HG03432 (cell line): Measurements from ENCODE around the gene PSPC1.
"Not testable (repeated sequence)": the region's sequence is repeated elsewhere in the genome, so short reads cannot be mapped to it uniquely, and the experiment has no call there.

Experiments used
- ATAC-seq: cut with Tn5 transposase; IDR thresholded peaks from one replicate; pipeline ENCODE4 v1.9.1; 2021; ENCODE audit warnings: mild to moderate bottlenecking, moderate library complexity; ENCODE audit not compliant: unreplicated experiment

The PSPC1 gene, protein sequence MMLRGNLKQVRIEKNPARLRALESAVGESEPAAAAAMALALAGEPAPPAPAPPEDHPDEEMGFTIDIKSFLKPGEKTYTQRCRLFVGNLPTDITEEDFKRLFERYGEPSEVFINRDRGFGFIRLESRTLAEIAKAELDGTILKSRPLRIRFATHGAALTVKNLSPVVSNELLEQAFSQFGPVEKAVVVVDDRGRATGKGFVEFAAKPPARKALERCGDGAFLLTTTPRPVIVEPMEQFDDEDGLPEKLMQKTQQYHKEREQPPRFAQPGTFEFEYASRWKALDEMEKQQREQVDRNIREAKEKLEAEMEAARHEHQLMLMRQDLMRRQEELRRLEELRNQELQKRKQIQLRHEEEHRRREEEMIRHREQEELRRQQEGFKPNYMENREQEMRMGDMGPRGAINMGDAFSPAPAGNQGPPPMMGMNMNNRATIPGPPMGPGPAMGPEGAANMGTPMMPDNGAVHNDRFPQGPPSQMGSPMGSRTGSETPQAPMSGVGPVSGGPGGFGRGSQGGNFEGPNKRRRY

DNA sequence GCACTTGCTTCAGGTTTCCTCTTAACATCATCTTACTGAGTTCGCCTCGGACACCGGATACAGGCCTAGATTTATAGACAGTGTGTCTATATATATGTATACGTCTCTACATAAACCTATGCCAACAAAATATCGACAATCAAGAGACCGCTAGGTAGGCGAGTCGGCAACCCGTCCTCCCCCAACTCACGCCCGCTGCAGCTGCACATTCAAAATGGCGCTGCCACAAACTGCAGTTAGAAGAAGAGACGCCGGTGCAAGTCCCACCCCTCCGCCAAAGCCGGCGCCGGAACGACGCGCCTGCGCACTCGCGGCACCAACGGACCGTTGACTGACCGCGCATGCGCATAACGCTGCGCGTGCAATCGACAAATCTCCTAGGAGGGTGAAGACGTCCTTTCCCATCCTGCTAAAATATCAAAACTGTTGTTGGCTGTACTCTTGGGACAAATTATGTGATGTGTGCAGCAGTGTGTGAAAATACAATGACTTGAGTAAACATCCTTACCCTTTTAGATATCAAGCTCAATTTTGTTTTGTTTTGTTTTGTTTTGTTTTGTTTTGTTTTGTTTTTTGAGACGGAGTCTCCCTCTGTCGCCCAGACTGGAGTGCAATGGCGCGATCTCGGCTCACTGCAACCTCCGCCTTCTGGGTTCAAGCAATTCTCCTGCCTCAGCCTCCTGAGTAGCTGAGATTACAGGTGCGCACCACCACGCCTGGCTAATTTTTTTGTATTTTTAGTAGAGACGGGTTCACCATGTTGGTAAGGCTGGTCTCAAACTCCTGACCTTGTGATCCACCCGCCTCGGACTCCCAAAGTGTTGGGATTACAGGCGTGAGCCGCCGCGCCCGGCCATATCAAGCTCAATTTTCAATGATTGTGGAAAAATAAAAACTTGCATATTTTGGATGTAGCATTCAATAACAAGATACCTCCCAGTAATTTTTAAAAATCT lies at the start of gene PSPC1:
Gene PSPC1 (minus strand): TSS at position 219 of the 956 bp plus-strand sequence. CDS start 188 bp downstream, at position 31.
- peak; percentile 90 for ATAC-seq

DNA sequence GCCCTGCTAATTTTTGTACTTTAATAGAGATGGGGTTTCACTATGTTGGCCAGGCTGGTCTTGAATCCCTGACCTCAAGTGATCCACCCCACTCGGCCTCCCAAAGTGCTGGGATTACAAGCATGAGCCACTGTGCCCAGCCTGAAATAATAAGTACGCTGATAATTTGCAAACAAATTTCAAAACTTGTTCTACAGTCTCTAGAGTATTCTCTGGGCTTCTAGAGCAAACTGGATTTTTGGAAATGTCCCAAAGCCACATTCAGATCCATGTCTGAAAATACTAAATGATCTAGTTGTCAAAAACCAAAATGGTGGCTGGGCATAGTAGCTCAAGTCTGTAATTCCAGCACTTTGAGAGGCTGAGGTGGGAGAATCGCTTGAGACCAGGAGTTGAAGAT lies 39.9 kb upstream of the PSPC1 start:
- no peak for ATAC-seq

DNA sequence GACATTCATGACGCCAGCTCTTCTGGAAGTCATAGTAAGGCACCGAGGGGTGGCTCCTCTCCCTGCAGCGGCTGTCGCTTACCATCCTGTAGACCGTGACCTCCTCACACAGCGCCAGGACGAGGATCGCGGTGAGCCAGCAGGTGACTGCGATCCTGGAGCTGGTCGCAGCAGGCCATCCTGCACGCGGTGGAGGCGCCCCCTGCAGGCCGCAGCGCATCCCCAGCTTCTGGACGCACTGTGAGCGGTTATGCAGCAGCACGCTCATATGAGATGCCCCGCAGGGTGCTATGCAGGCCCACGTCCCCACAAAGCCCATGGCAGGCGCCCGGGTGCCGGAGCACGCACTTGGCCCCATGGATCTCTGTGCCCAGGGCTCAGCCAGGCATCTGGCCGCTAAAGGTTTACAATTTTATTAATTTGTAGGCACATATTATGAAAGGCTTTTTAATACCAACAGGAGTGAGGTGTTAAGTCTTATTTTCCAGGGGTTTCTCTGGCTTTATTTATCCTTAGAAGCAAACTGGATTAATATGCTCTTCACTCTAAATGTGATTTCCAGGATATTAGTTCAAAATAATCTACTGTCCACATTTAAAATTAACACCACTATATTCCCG lies 35.6 kb upstream of the PSPC1 start:
- no peak for ATAC-seq

DNA sequence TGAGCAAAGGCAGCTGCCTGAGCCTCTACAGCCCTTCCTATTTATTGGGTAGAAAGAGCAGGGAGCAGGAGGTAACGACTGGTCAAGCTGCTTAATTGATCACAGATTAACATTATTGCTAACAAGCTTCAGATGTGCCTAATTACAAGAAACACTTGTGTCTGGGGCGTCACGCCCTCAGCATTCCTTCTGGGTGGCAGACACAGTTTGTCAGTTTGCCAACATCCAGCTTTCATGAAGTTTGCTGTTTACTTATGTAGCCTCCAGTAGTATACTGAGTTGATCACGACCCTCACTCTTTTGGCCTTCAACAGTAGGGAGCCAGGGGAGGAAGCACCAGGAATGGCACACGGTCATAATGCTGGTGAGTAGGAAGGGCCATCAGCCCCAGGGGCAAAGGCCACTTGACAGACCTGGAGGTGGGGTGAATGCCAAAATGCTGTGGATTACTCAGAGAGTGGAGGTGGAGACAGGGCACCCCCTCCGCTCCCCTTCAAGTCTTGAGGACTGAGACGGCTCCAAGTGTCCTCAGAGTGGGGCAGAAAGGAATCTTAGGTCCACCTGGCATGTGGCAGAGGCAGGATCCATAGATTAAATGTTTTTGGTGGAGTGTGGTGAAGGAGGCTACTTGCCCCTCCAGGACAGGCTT lies 34.9 kb upstream of the PSPC1 start:
- ATAC-seq = no peak

DNA sequence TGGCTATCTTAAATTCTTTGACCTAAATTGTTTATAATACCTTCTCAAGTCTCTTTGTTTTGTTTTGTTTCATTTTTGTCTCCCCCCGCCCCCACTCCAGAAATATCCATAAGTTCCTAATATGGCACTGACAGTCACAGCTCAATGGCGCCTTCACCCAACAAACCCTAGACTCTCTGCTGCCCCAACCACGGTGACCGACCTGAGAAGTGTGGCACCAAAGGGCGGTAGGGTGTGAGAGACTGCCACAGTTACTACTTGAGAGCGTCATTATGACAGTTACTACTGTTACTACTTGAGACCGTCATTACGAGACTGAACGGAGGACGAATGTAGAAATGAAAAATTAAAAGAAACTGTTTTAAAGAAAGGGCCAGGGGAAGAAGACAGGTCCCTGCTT lies 34.4 kb upstream of the PSPC1 start:
- no peak for ATAC-seq

DNA sequence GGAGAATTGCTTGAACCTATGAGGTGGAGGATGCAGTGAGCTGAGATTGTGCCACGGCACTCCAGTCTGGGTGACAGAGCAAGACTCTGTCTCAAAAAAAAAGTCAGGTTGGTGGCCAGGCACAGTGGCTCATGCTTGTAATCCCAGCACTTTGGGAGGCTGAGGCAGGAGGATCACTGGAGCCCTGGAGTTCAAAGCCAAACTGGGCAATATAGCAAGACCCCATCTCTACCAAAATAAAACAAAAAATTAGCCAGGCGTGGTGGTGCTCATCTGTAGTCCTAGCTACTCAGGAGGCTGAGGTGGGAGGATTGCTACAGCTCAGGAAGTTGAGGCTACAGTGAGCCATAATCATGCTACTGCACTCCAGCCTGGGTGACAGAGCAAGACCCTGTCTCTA lies 33.1 kb upstream of the PSPC1 start:
- ATAC-seq = not testable (repeated sequence)

DNA sequence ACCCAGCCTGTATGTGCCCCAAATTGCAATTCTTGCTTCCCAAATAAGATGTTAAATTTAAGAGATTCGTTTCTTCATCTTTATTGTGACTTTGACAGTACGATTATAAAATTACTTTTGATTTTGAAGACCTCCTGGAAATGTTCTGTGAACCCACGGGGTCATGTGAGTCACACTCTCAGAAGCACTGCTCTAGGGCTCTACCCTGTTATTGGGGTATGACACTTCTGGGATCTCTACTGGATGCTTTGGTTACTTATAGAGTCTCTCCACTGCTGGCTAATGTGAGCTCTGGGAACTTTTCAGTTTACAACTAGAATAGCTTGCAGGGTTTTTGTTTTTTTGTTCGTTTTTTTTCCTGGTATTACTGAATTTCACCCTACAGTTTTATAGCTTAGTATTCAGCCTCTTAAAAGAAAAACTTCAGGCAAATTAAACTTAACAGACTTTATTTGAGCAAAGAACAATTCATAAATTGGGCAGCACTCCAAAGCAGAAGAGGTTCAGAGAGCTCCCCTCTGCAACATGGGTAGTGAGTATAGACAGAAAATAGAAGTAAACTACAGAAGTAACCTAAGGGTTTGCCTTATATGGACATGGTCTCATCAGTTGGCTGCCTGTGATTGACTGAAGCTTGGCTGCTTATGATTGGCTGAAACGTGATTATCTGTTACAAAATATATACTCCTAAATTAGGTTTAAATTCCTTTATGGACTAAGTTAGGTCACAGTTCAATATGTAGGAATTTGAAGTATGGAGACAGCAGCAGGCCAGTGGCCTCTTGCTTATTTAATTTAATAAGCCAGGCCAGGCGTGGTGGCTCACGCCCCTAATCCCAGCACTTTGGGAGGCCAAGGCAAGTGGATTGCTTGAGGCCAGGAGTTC lies 28.5 kb upstream of the PSPC1 start:
- no peak for ATAC-seq

DNA sequence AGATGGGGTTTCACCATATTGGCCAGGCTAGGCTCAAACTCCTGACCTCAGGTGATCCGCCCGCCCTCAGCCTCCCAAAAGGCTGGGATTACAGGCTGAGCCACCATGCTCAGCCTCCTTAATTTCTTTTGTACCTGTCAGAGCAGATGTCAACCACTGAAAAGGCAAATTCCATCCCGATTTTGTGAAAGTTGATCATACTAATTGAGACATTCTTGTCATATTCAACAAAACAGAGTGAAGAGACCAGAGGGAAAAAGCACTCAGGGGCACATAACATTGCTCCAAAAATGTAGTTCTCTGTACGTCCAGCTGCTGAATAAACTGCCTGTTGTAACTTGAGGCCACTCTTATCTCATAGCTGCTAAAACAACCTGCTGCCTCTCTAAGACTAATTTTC lies 27.4 kb upstream of the PSPC1 start:
- ATAC-seq = no peak

DNA sequence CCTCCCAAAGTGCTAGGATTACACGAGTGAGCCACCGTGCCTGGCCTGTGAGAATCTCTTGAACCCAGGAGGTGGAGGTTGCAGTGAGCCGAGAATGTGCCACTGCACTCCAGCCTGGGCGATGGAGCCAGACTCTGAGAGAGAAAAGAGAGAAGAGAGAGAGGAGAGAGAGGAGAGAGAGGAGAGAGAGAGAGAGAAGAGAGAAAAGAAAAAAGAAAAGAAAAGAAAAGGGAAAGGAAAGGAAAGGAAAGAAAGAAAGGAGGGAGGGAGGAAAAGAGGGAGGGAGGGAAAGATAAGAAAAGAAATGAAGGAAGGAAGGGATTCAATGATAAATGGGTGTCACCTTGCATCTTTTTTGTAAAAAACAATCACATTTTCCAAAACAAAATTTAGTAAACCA lies 23.0 kb upstream of the PSPC1 start:
- no peak for ATAC-seq

DNA sequence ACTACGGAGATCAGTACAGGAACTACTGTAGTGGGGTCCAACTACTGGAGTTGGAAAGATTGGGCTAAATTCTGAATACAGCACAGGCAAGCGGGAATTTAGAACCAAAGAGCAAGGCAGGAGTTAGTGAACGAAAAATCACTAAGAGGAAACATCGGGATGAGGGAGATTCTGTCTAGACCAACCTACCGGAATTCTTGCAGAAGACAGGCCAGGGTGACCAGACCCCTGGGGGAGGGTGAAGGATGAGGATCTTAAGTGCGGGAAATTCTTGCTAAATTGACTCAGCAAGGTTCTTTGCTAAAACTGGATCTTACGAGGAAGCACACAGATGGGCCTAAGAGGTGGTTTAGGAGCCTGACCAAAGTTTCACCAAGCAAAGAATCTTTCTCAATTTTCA lies 13.2 kb upstream of the PSPC1 start:
- ATAC-seq = no peak

DNA sequence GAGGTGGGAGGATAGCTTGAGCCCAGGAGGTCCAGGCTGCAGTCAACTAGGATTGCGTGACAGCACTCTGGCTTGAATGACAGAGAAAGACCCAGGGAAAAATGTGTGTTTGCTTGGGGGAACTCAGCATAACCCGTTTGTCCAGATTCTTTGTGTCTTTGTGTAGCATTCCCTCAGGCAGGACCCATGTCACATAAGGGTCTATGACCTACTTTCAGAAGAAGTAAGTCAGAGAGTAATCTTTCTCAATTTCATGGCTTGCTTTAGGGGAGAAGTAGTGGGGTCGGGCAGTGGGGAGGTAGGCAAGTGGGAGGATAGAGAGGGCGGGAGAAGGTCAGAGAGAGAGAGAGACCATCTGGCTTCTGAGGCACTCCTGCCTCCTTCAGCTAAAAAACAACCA lies 11.9 kb upstream of the PSPC1 start:
- no peak for ATAC-seq

DNA sequence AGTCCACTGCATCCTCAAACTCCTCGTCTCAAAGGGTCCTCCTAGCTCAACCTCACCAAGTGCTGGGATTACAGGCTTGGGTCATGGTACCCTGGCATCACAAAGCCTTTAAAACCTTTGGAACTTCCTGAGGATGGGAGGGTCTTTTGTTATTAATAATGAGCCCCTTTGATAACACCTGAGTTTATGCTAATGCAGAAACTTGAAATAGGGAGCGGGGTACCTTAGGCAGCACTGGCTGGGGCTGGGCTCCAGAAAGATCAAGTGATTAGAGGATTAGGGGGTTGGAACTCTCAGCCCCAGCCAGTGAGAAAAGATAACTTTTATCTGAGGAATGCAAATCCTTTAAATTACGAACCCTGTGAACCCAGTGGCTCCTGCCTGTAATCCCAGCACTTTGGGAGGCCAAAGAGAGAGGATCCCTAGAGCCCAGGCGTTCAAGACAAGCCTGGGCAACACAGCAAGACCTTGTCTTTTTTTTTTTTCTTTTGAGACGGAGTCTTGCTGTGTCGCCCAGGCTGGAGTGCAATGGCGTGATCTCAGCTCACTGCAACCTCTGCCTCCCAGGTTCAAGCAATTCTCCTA lies 9.3 kb upstream of the PSPC1 start:
- no peak for ATAC-seq

DNA sequence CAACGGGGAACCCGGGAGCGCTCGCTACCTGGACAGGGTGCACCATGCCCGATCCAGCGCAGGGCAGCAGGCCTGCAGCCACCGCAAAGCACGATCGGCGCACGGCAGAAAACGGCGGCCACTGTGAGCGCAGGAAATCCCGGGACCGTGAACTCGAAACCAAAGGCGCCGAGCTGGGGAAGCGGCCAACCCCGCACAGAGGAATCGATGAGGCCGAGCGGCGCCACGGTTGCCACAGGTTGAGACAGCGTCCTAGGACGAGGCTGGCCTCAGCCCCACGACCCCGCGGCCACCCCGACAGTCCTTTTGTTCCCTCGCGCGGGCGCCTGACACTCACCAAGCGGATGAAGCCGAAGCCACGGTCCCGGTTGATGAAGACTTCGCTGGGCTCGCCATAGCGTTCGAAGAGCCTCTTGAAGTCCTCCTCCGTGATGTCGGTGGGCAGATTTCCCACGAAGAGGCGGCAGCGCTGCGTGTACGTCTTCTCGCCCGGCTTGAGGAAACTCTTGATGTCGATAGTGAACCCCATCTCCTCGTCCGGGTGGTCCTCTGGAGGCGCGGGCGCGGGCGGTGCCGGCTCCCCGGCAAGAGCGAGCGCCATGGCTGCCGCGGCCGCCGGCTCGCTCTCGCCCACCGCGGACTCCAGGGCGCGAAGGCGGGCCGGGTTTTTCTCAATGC lies 557 bp downstream of the PSPC1 start:
- peak; percentile 46 for ATAC-seq

DNA sequence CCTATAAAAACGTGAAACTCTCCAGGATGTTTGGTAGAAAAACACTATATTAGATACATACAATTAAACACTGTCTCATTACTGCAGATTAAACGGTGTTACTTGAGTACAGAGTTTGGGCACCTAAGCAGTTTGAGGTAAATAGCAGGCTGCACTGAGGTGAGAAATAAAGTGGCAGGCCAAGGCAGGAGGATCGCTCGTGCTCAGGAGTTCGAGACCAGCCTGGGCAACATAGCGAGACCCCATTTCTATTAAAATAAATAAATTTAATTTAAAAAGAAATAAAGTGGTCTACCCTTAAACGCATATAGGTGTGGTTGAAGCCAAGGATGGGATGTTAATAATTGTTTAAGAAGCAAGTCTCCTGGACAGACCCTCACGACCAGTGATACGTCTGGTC lies 1.2 kb downstream of the PSPC1 start:
- ATAC-seq = no peak

DNA sequence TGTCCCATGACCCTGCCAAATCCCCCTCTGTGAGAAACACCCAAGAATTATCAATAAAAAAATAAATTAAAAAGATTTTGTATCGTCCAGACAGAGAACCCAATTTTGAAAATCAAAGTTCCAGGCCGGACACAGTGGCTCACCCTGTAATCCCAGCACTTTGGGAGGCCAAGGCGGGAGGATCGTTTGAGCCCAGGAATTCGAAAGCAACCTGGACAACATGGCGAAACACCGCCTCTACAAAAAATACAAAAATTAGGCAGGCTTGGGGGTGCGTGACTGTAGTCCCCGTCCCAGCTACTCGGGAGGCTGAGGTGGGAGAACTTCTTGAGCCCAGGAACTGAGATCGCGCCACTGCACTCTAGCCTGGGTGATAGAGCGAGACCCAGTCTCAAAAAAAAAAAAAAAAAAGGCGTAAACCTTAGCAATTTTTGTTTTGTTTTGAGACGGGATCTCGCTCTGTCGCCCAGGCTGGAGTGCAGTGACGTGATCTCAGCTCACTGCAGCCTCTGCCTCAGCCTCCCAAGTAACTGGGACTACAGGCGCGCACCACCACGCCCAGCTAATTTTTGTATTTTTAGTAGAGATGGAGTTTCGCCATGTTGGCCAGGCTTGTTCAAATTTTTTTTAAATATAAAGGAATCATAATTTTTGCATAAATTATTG lies 1.9 kb downstream of the PSPC1 start:
- not testable (repeated sequence) for ATAC-seq

DNA sequence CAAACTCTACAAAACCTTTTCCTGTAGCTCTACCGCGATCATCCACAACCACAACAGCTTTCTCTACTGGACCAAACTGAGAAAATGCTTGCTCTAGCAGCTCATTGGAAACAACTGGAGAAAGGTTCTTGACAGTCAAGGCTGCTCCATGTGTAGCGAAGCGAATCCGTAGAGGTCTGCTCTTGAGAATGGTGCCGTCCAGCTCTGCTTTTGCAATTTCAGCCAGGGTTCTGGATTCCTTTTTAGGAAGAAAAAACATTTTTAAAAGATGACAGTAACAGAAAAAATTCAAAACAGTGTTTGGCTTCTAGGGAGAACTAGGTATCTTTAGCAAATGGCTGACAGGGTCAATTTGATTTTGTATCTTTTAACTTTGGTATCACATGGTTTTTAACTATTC lies 10.4 kb downstream of the PSPC1 start:
- ATAC-seq = no peak

DNA sequence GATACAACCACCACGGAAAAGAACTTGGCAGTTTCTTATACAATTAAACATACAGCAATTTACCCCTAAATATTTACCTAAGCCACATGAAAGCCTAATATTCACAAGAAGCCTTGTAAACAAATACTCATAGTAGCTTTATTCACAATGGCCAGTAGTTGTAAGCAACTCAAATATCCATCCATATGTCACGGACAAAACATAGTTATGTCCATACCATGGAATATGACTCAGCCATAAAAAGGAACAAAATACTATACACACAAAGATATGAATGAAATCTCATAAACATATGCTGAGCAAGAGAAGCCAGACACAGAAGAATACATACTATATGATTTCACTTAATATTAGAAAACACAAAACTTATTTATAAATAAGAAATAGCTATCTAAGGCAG lies 12.9 kb downstream of the PSPC1 start:
- ATAC-seq = no peak

DNA sequence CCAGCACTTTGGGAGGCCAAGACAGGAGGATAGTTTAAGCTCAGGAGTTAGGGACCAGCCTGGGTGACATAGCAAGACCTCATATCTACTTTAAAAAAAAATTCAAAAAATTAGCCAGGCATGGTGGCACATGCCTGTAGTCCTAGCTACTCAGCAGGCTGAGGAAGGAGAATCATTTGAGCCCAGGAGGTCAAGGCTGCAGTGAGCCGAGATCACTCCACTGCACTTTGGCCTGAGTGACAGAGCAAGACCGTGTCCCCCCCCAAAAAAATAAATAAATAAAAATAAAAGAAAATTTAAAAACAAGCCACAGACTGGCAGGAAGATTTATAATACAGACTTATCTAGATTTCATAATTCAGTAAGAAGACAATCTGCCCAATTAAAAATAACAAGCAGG lies 14.8 kb downstream of the PSPC1 start:
- no peak for ATAC-seq
